HepG2 (cell line): Measurements from ENCODE around the gene RAB11FIP5. TPM values are rescaled to one million over a fixed set of nuclear protein-coding genes. Genes with fewer than 3 reads are reported as not detected.

Experiments
- ADNP ChIP-seq: sonication (generic); formaldehyde crosslinking; IDR thresholded peaks from 2 replicates; pipeline ENCODE4 v1.4.0; 2020; ENCODE audit warnings: missing genetic modification reagents
- AKAP8 ChIP-seq: sonication (generic); formaldehyde crosslinking; IDR thresholded peaks from 2 replicates; pipeline ENCODE4 v1.5.1; 2020; ENCODE audit warnings: mild to moderate bottlenecking, missing genetic modification reagents
- CENPT ChIP-seq: sonication (generic); formaldehyde crosslinking; IDR thresholded peaks from 2 replicates; pipeline ENCODE4 v1.8.0; 2022; ENCODE audit warnings: low read depth, mild to moderate bottlenecking, moderate library complexity, missing genetic modification reagents
- ELK4 ChIP-seq: sonication (generic); formaldehyde crosslinking; IDR thresholded peaks from 2 replicates; pipeline ENCODE4 v1.9.0; 2021; ENCODE audit warnings: missing genetic modification reagents, borderline replicate concordance
- EP300 ChIP-seq, 3 experiments: sonication (generic) in 1 of 3; formaldehyde crosslinking in 1 of 3; IDR thresholded peaks; 2 replicates each; pipeline versions ENCODE4 v1.5.1 to v1.6.1; 2011 to 2020; ENCODE audit warnings: low read depth in 2 of 3, low read length in 2 of 3, borderline replicate concordance in 1 of 3, improper control_type of control experiment in 1 of 3, mild to moderate bottlenecking in 1 of 3, missing genetic modification reagents in 1 of 3, moderate library complexity in 1 of 3
- FOXA3 ChIP-seq: IDR thresholded peaks from 2 replicates; pipeline ENCODE4 v1.6.1; 2016; ENCODE audit warnings: missing genetic modification reagents, missing compliant biosample characterization
- FOXJ3 ChIP-seq: sonication (generic); formaldehyde crosslinking; IDR thresholded peaks from 2 replicates; pipeline ENCODE4 v1.4.0; 2020; ENCODE audit warnings: missing genetic modification reagents, mild to moderate bottlenecking, borderline replicate concordance
- GPN1 ChIP-seq: sonication (generic); formaldehyde crosslinking; IDR thresholded peaks from 2 replicates; pipeline ENCODE4 v1.5.1; 2020; ENCODE audit warnings: missing genetic modification reagents, borderline replicate concordance
- GZF1 ChIP-seq: sonication (generic); formaldehyde crosslinking; IDR thresholded peaks from 2 replicates; pipeline ENCODE4 v1.5.1; 2020; ENCODE audit warnings: mild to moderate bottlenecking, missing genetic modification reagents
- KLF15 ChIP-seq: sonication (generic); formaldehyde crosslinking; IDR thresholded peaks from 2 replicates; pipeline ENCODE4 v1.8.1; 2023; ENCODE audit warnings: borderline replicate concordance, mild to moderate bottlenecking, inconsistent platforms, missing genetic modification reagents, mixed read lengths
- MLLT10 ChIP-seq: sonication (generic); formaldehyde crosslinking; IDR thresholded peaks from 2 replicates; pipeline ENCODE4 v1.4.0; 2020; ENCODE audit warnings: missing genetic modification reagents
- NFKB2 ChIP-seq: sonication (generic); formaldehyde crosslinking; IDR thresholded peaks from 2 replicates; pipeline ENCODE4 v1.4.0; 2020; ENCODE audit warnings: missing genetic modification reagents, borderline replicate concordance
- PLRG1 ChIP-seq: fragments of 450-650 bp; conservative IDR thresholded peaks from 2 replicates; pipeline ENCODE4 v1.6.1; 2016
- REL ChIP-seq: sonication (generic); formaldehyde crosslinking; conservative IDR thresholded peaks from 2 replicates; pipeline ENCODE4 v1.8.0; 2022; ENCODE audit warnings: mild to moderate bottlenecking, missing genetic modification reagents, moderate library complexity
- REST ChIP-seq, 2 experiments: IDR thresholded peaks; 2 replicates each; pipeline ENCODE4 v1.6.1; 2011 to 2012; ENCODE audit warnings: low read length in 2 of 2, borderline replicate concordance in 1 of 2, low read depth in 1 of 2, mild to moderate bottlenecking in 1 of 2, moderate library complexity in 1 of 2
- RFX3 ChIP-seq: IDR thresholded peaks from 2 replicates; pipeline ENCODE4 v1.6.1; 2016; ENCODE audit warnings: missing biosample characterization, missing genetic modification reagents
- SIX4 ChIP-seq: sonication (generic); formaldehyde crosslinking; IDR thresholded peaks from 2 replicates; pipeline ENCODE4 v1.4.0; 2020; ENCODE audit warnings: missing genetic modification reagents
- SNRNP70 ChIP-seq: fragments of 200-400 bp; formaldehyde crosslinking; IDR thresholded peaks from 2 replicates; pipeline ENCODE4 v1.6.1; 2017; ENCODE audit warnings: mild to moderate bottlenecking, low read depth, low read length, moderate library complexity
- SRY ChIP-seq: sonication (generic); formaldehyde crosslinking; IDR thresholded peaks from 2 replicates; pipeline ENCODE4 v1.8.0; 2022; ENCODE audit warnings: mild to moderate bottlenecking, missing genetic modification reagents
- SYNCRIP ChIP-seq: fragments of 200-400 bp; formaldehyde crosslinking; IDR thresholded peaks from 2 replicates; pipeline ENCODE4 v1.6.1; 2018; ENCODE audit warnings: mild to moderate bottlenecking, low read depth, low read length; ENCODE audit not compliant: insufficient read depth
- TAF1 ChIP-seq: sonication (generic); formaldehyde crosslinking; IDR thresholded peaks from 2 replicates; pipeline ENCODE4 v1.4.0; 2020; ENCODE audit warnings: missing genetic modification reagents
- TRIM24 ChIP-seq: sonication (generic); formaldehyde crosslinking; IDR thresholded peaks from 2 replicates; pipeline ENCODE4 v1.8.0; 2022; ENCODE audit warnings: mild to moderate bottlenecking, missing genetic modification reagents
- ZFX ChIP-seq: sonication (generic); formaldehyde crosslinking; IDR thresholded peaks from 2 replicates; pipeline ENCODE4 v1.4.0; 2020; ENCODE audit warnings: mild to moderate bottlenecking, low read depth, missing genetic modification reagents, moderate library complexity
- ZNF720 ChIP-seq: sonication (generic); formaldehyde crosslinking; IDR thresholded peaks from 2 replicates; pipeline ENCODE4 v1.4.0; 2020; ENCODE audit warnings: missing genetic modification reagents
- ZNF784 ChIP-seq: sonication (generic); formaldehyde crosslinking; IDR thresholded peaks from 2 replicates; pipeline ENCODE4 v1.5.1; 2020; ENCODE audit warnings: missing genetic modification reagents, mild to moderate bottlenecking, borderline replicate concordance
- ZNF816 ChIP-seq: sonication (generic); formaldehyde crosslinking; IDR thresholded peaks from 2 replicates; pipeline ENCODE4 v1.8.0; 2022; ENCODE audit warnings: missing genetic modification reagents, mild to moderate bottlenecking, borderline replicate concordance
- polyA plus RNA-seq, 8 experiments: library from polyadenylated mRNA; depleted of rRNA in 3 of 8; stranded (reverse) in 7 of 8; unstranded in 1 of 8; fragments of >200 nt; fragmentation: Illumina TruSeq in 4 of 8; extraction: Trizol in 4 of 8; gene quantifications; 2 replicates each; pipeline versions ENCODE4 v1.2.1 to v1.2.3, GENCODE V29; 2011 to 2016; ENCODE audit warnings: low read depth in 4 of 8, missing spikeins in 1 of 8, mixed read lengths in 1 of 8; ENCODE audit not compliant: insufficient read depth in 1 of 8
- total RNA-seq, 5 experiments: library from RNA; depleted of rRNA; stranded (reverse); fragments of >200 nt; fragmentation: Illumina TruSeq; extraction: Trizol; gene quantifications; 2 replicates each; pipeline ENCODE4 v1.2.3, GENCODE V29; 2016; ENCODE audit warnings: low read depth in 1 of 5

The RAB11FIP5 gene
- total and polyA plus RNA-seq, 2 of the 13 experiments (the other 11 are each of a cell fraction or from before 2014, with no cell fraction given): 9.4 to 22.9 TPM

GRCh38 chr2:73085691-73086090, 27.1 kb downstream of the RAB11FIP5 start (continued):
- TF ChIP-seq GPN1: no peak
- no peak for TF ChIP-seq TRIM24
- TF ChIP-seq ADNP (CRISPR knock-in tag): no peak
- TF ChIP-seq SYNCRIP: no peak
- TF ChIP-seq KLF15 (CRISPR knock-in tag): no peak
- TF ChIP-seq ELK4 (CRISPR knock-in tag): no peak
- TF ChIP-seq CENPT (CRISPR knock-in tag): no peak
- TF ChIP-seq FOXJ3: no peak
- TF ChIP-seq PLRG1: no peak
- TF ChIP-seq NFKB2: no peak
- TF ChIP-seq ZNF720 (CRISPR knock-in tag): no peak
- no peak for TF ChIP-seq EP300 (IDR thresholded peaks at IDR 0.05; ENCODE audit: low read depth in 2 of 2, low read length in 2 of 2)
- TF ChIP-seq EP300 (CRISPR knock-in tag; IDR thresholded peaks at IDR 0.05; ENCODE audit: borderline replicate concordance): peak; percentile 31; the same call in 1 of the 2 replicates
- TF ChIP-seq ZFX (CRISPR knock-in tag): peak; percentile 44; the same call in 1 of the 2 replicates
- no peak for TF ChIP-seq REL (CRISPR knock-in tag)
- TF ChIP-seq ZNF816 (CRISPR knock-in tag): no peak
- no peak for TF ChIP-seq ZNF784 (CRISPR knock-in tag)
- no peak for TF ChIP-seq SNRNP70
- 0 out of 2 replicates have a peak, but pooled peaks have one; percentile 42 for TF ChIP-seq FOXA3
- no peak for TF ChIP-seq REST (IDR thresholded peaks at IDR 0.05; ENCODE audit: borderline replicate concordance in 1 of 2, low read depth in 1 of 2, low read length in 2 of 2)
- no peak for TF ChIP-seq TAF1 (CRISPR knock-in tag)
- TF ChIP-seq MLLT10 (CRISPR knock-in tag): no peak
- no peak for TF ChIP-seq SIX4 (CRISPR knock-in tag)
- TF ChIP-seq RFX3 (CRISPR knock-in tag): no peak
- no peak for TF ChIP-seq GZF1 (CRISPR knock-in tag)
- no peak for TF ChIP-seq SRY (CRISPR knock-in tag)
- TF ChIP-seq AKAP8 (CRISPR knock-in tag): no peak
